GM19193 (cell line): ENCODE measurements around the gene DPYD.
A peak's percentile ranks its signal among the peaks of the same experiment; 100 is the strongest.

Source experiments
- POLR2A ChIP-seq: IDR thresholded peaks from 4 replicates; pipeline ENCODE4 v1.6.1; 2011; ENCODE audit not compliant: insufficient read depth, insufficient read length; ENCODE audit errors: extremely low read depth

The DPYD gene

DNA sequence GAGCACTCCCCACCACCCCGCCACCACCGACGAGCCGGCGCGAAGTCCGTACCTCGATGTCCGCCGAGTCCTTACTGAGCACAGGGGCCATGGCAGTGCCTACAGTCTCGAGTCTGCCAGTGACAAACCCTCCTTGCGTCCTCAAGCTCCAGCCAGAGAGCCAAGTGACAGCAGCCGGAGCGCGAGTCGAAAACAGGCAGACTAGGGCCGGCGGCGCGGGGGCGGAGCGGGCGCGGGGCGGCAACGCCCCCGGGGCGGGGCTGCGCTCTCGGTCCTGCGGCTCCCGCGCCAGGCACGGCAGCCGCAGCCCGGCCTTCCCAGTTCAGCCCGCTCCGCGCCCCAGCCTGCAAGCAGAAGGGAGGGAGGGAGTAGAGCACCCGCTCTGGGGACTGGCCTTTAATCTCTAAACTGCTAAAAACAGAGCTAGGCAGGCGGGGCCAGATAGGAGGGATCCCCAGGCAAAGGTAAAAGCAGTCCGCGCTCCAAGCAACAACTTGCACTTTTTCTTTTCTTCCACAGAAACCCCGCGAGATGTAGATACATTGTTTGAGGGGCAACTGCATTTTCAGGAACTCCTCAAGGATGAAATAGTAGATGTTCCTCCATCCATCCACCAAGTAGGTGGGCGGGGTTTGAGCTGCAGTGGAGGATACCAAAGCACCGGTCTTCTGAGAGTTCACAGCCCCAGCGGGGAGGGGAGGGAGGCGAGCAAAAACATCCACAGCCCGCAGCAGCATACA, at the start of gene DPYD:
Gene DPYD (minus strand): TSS at position 203 of the 740 bp plus-strand sequence. CDS start 112 bp downstream, at position 91.
- peak; percentile 73 for TF ChIP-seq POLR2A

DNA sequence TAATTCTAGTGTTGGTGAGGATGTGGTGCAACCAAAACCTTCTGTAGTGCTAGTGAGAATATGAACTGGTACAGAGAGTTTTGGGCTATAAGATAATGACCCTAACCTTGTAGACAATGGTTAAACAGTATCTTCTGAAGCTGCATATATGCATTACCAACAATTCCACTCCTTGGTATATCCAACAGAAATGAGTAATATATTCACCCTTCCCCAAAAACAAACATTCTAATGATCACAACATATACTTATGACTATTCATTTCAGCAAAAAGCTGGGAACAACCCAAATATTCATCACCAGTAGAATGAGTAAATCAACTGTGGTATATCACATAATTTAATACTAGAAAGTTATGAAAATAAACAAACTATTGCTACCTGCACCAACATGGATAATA, 39.6 kb upstream of the DPYD start:
- no peak for TF ChIP-seq POLR2A

DNA sequence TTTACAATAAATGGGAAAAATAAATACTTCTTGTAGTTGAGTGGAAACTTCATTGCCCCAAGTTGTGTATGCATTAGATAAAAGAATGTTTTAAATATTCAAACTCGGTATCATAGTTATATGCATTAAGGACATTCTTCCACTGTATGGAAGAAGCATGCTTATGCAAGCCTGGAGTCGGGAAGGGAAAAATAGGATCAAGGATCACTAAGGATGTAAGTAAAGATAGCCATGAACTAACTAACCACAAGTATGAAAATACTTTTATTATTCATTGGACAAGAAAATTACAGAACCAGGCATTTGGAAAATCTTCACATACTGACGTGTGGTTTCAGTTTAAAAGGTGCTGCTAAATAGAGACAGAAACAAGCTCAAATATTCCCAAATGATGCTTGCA, 26.9 kb upstream of the DPYD start:
- no peak for TF ChIP-seq POLR2A

DNA sequence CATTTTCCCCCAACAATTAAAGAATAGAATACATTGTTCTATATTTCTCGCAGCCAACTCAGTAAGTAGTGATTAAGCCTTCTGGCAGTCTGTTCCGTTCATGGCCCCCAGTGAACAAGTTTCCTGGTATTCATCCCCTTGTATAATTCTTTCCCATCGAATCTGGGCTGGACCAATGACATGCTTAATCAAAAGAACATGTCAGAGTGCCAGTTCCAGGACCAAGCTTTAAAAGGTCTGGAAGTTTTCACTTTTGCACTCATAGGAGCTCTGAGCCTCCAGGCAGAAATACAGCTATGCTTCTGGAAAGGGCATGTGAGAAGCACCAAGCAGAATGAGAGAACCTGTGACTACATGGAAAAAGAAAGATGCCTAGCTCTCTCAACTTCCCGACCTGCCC, 22.5 kb upstream of the DPYD start:
- TF ChIP-seq POLR2A, result no peak

DNA sequence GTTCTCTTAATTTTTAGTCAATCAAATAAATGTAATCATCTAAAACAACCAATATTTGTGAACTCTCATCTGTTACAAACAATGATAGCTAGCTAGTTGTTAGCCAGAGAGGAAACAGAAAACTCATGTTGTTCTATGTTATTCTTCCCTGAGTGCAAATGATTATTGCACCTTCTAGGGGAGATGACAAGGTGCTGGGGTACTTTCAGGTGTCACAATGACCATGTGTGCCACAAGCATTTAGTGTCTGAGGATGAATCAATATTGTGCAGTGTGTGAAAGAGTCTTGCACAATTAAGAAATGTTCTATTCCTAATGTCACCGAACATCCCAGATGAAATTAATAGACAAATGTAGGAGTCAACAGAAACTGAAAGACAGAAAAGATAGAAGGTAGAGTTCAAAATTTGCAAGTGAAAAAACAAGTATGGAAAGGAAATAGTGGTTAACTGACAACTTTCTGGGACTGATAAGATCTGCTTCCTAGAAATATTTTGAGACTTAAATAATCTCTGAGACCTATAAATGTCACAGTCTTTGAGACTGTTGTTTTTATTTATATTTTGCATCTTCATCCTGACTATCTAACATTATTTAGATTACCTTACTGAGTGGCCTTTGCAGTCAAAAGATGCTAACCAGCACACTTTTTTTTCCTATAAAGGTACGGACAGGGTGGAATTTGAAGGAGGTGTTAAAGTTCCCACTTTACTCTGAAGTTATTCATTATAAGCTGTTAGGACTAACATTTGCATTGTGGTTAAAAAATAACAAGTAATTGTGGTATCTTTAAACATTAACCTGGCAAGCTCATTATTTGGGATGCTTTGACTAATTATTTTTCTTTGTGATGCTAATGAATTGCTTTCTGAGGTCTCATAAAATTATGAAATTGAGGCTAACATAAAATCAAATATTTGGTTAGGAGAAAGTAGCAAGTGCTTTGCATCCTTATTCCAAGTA, 21.6 kb upstream of the DPYD start:
- TF ChIP-seq POLR2A, result no peak

DNA sequence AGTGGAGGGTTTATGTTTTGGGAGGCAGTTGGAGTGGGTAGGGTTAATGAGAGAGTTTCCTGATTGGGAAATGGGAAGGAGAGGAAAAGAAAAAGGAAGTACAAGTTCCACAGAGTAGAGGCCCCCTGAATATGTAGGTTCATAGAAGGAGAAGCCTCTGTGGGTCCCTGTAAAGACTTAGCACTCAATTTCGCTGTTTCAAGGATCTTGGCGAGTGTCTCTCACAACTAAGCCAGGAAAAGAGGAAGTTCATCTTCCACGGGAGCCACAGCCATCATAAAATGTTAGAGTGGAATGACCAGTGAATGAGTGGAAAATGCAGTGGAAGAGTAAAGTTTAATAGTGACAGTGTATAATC, 17.4 kb upstream of the DPYD start:
- no peak for TF ChIP-seq POLR2A

DNA sequence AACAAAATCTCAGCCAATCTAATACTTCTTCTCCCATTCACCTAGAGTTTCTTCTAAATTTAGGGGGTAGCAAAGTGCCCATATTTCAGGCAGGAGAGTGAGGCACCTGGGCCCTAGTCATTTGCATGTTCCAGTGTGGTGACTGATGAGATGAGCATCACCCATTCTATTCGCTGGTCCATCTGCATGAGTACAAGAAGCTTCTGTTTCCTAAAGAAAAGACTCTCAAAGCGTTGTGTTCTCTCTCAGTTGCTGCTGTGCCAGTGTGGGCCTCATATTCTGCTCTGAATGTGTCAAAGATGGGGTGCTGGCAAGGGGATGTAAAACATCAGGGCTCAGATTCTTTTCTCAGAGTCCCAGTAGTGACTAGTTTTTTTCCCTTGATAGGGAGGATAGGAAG, 16.1 kb upstream of the DPYD start:
- no peak for TF ChIP-seq POLR2A

DNA sequence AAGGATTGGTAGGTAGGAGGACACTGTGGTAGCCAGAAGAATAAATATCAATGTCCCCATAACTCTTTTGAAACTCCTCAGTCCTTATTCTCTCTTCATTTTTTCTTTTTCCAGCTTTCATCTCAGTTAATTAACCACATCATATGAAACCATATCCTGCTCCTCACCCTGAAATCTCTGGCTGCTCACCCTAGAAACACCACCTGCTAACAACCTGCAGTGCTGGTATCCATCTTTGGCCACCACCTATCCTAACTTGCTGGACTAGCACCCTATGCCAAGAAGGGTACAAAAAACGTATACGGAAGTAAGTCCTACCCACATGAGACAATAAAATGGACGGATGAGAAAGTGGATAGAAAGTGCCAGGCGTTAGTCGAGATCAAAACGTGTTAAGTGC, 13.7 kb upstream of the DPYD start:
- no peak for TF ChIP-seq POLR2A

DNA sequence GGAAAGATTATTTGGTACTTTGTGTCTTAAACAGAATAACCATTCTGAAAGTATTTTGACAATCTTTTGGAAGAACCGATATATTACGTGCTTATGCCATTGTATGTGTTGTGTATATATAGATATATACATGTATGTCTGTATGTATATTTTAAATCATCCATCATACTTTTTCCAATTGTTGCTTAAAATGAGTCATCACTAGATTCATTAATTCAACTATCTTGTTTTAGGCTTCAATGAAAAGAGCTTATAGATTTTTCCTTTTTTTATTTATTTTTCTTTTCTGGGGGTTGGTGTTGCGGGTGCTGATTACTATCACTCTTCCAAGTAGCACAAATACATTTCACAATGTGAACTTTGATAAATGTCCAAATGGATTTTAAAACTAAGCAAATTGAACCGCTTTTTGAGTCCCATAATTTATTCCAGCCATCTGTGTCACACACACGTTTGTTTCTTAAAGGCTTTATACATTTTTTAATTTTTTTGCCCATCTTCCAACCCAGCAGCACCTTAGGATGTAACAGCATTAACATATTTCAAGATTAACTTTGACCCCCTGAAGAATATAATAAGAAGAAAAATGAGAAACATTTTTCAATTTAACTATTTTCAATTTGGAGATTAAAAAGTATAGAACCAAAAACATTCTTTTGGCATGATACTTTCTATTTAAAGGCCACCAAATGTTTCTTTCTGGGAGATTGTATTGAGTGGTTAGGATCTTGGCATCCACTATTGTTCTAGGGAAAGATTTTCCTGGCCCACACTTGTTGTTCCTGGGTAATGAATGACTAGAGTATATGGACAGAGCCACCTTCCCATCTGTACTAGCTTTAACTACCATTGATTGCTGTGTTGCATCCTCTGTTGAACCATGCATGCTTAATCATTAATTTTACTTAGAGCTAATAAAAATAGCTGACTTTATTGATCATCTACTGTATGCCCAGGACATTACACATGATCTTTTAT, 9.3 kb upstream of the DPYD start:
- no peak for TF ChIP-seq POLR2A

DNA sequence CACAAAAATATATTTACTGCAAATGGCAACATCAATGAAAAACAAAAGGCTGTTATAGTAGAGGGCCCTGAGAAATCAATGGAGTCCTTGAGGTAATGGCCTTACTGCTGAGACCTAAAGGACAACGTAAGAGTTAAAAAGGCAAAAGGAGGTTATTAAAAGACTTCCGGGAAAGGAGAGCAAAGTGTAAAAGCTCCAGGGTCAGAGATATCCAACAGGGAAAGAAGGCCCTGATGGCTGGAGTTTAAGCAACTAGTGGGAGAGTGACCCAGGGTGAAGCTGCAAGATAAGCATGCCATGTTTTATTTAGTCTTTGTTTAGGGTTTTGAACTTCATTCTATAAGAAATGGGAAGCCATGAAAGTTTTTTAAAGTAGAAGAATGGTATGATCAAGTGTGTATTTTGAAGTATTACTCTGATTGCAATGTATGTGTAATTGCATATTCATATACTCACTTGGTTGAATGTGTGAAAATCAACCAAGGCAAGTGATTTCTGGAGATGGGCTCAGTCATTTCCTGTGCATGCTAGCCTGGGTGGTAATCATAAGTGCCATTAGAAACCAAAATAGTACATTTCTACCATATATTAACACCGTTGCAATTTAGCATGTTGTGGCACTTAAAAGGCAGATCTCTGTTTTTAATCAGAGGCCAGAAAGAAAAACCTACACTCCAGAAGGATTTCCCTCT, 5.3 kb upstream of the DPYD start:
- TF ChIP-seq POLR2A, result no peak

DNA sequence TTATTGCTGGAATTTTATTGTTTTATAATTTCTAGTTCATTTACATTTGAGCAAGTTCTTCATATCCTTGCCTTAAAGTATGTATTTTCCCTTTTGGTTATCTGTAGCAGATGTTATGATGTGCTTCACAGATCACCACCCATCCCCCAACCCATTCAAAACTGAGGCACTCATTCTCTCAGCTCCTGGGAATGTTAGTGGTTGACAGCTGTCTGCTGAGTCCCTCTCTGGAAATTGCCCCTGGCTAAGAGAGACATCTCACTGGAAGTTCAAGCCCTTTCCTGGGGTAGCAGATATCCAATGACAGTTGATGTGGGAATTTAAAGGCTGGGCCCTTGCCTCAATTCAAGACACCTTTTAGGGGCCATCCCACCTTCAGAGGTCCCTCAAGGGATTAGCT, 4.3 kb upstream of the DPYD start:
- no peak for TF ChIP-seq POLR2A

DNA sequence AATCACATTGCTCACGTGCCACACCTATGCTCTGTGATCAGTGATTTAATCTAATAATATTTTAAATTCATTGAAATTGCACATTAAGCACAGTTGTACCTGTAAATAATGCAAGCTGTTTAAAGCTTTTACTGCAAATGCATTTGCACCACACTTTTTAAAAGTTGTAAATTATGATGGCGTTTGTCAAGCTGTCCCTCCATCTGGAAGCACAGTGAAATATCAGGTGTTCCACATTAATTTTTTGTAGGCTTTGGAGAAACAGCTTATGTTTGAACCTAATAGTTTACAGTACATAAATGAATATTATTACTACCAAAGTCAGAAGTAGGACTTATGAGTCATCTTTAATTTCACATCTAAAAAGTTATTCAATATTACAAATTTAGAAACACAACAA, 3.0 kb upstream of the DPYD start:
- no peak for TF ChIP-seq POLR2A

DNA sequence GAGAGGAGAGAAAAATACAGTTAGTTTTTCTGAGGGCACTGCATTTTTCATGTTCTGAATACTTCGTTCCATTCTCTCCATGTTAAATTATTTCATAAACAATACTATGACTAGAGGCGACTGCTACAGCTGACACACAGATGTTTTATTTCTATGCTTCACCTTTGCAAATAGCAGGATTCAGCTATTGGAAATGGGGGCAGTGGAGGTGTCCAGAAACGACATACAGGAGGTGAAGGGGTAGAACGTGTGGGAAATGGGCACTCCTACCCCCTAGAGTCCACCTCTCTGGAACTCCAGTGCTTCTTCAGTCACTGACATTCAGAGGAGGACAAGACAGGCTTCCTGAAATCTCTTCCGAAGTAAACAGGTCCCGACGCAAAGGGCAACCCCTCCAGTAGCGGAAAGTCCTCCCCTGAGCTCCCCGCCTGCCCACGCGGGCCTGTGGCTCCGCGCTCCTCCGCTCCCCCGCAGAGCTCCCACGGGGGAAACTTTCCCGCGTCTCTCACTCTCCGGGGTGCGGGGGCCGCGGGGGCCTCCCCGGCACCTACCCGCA, 480 bp downstream of the DPYD start:
- TF ChIP-seq POLR2A, result no peak
